MM.1S (cell line): Measurements from ENCODE around the gene SCAP.

Experiments
- DNase-seq: peaks from one replicate; pipeline ENCODE4 v3.0.0-alpha.2; 2015
- H2AFZ ChIP-seq: fragments of 300-600 bp; sonication (generic); 2 replicates; pipeline ENCODE4 v1.6.0; 2016; ENCODE audit warnings: antibody characterized with exemption, low read length
- H3F3A ChIP-seq: fragments of 300-600 bp; sonication (generic); 2 replicates; pipeline ENCODE4 v1.6.1; 2016; ENCODE audit warnings: mild to moderate bottlenecking, antibody characterized with exemption, low read length, moderate library complexity, mixed read lengths; ENCODE audit not compliant: insufficient read depth
- H3K27ac ChIP-seq: fragments of 300-600 bp; sonication (generic); 2 replicates; pipeline ENCODE4 v1.5.1; 2016; ENCODE audit warnings: mild to moderate bottlenecking, low read length
- H3K27me3 ChIP-seq: fragments of 300-600 bp; sonication (generic); replicated peaks from 2 replicates; pipeline ENCODE4 v1.6.0; 2016; ENCODE audit warnings: low read length; ENCODE audit not compliant: insufficient read depth
- H3K36me3 ChIP-seq: fragments of 300-600 bp; sonication (generic); replicated peaks from 2 replicates; pipeline ENCODE4 v1.6.1; 2016; ENCODE audit warnings: mild to moderate bottlenecking, low read length, mixed read lengths; ENCODE audit not compliant: insufficient read depth
- H3K4me1 ChIP-seq: fragments of 300-600 bp; sonication (generic); 2 replicates; pipeline ENCODE4 v1.6.1; 2016; ENCODE audit warnings: low read length, mixed read lengths
- H3K4me2 ChIP-seq: fragments of 300-600 bp; sonication (generic); 2 replicates; pipeline ENCODE4 v1.6.0; 2016; ENCODE audit warnings: low read depth, low read length
- H3K4me3 ChIP-seq: fragments of 300-600 bp; sonication (generic); 2 replicates; pipeline ENCODE4 v1.5.1; 2016; ENCODE audit warnings: low read length, mixed read lengths
- H3K79me2 ChIP-seq: fragments of 300-600 bp; sonication (generic); 2 replicates; pipeline ENCODE4 v1.6.1; 2016; ENCODE audit warnings: mixed run types, low read length, mixed read lengths
- H3K9ac ChIP-seq: fragments of 300-600 bp; sonication (generic); 2 replicates; pipeline ENCODE4 v1.6.1; 2016; ENCODE audit warnings: low read length, mixed read lengths
- H3K9me2 ChIP-seq: fragments of 300-600 bp; sonication (generic); replicated peaks from 2 replicates; pipeline ENCODE4 v1.6.1; 2016; ENCODE audit warnings: mild to moderate bottlenecking, low read length, mixed read lengths; ENCODE audit not compliant: insufficient read depth
- H3K9me3 ChIP-seq: fragments of 300-600 bp; sonication (generic); replicated peaks from 2 replicates; pipeline ENCODE4 v1.6.1; 2016; ENCODE audit warnings: mild to moderate bottlenecking, low read length, mixed read lengths; ENCODE audit not compliant: insufficient read depth
- H4K20me1 ChIP-seq: fragments of 300-600 bp; sonication (generic); 2 replicates; pipeline ENCODE4 v1.6.1; 2016; ENCODE audit warnings: mild to moderate bottlenecking, low read length, moderate library complexity, mixed read lengths; ENCODE audit not compliant: insufficient read depth
- EZH2 ChIP-seq: fragments of 300-600 bp; sonication (generic); optimal IDR thresholded peaks from 2 replicates; pipeline ENCODE3; 2017; ENCODE audit warnings: low read depth, mild to moderate bottlenecking, antibody characterized with exemption, low read length, mixed read lengths
- EZH2phosphoT487 ChIP-seq: fragments of 300-600 bp; sonication (generic); IDR thresholded peaks from 2 replicates; pipeline ENCODE4 v1.6.1; 2018; ENCODE audit warnings: antibody characterized with exemption, low read length
- TF ChIP-seq, protein P1 (sequence below): fragments of 300-600 bp; sonication (generic); IDR thresholded peaks from 2 replicates; pipeline ENCODE4 v1.5.1; 2016; ENCODE audit warnings: antibody characterized with exemption, low read length, mixed read lengths

The SCAP gene

DNA sequence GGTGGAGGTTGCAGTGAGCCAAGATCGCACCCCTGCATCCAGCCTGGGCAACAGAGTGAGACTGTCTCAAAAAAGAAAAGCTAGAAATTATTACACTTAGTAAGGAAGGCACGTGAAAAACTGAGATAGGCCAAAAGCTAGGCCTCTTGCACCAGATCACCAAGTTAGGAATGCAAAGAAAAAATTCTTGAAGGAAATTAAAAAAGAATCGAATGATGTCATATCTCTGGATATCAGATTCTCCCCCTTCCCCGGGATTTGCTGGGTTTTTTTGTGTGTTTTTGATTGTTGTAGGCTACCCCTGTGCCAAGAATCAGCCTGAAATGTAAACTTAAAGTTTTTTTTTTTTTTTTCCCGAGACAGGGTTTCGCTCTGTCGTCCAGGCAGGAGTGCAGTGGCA lies 77.5 kb downstream of the SCAP start:
- Histone ChIP-seq H3K27me3 (no peaks in the 10 kb centered on the region), H3K4me2 (no peak overlapping the region), H3K9me2 (no peaks in the 10 kb centered on the region), H3K36me3 (no peaks in the 10 kb centered on the region), H3K9me3 (no peaks in the 10 kb centered on the region), H4K20me1 (0 out of 2 replicates have a peak, but pooled peaks cover 3% of the 10 kb centered on the region), H3K79me2 (peaks cover 82% of the 10 kb centered on the region), H3F3A (no peaks in the 10 kb centered on the region), H3K4me3 (no peak overlapping the region), H3K9ac (no peak overlapping the region), H3K4me1 (no peaks in the 10 kb centered on the region), H3K27ac (no peak overlapping the region), H2AFZ (no peak overlapping the region)
- no peak for DNase-seq
- TF ChIP-seq EZH2phosphoT487 (no peak), EZH2 (no peak)
- TF ChIP-seq, protein P1, sequence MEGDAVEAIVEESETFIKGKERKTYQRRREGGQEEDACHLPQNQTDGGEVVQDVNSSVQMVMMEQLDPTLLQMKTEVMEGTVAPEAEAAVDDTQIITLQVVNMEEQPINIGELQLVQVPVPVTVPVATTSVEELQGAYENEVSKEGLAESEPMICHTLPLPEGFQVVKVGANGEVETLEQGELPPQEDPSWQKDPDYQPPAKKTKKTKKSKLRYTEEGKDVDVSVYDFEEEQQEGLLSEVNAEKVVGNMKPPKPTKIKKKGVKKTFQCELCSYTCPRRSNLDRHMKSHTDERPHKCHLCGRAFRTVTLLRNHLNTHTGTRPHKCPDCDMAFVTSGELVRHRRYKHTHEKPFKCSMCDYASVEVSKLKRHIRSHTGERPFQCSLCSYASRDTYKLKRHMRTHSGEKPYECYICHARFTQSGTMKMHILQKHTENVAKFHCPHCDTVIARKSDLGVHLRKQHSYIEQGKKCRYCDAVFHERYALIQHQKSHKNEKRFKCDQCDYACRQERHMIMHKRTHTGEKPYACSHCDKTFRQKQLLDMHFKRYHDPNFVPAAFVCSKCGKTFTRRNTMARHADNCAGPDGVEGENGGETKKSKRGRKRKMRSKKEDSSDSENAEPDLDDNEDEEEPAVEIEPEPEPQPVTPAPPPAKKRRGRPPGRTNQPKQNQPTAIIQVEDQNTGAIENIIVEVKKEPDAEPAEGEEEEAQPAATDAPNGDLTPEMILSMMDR, result no peak

DNA sequence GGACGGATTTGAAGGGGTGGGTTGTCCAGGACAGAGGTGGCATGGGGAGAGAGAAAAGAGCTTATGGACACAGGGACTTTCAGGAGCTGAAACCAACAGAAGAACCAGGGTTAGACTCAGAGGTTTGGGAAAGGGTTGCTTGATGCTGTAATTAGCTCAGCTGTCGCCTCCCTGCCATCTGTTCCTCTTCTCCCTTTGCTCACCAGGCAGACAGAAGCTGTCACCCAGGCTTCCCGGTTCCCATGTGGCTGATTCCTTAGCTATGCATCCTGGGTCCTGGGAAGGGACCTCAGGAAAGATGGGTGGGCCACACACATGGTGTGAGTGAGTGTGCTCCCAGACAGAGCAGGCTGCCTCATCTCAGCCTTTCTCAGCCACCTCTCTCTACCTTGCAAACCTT lies 80.9 kb downstream of the SCAP start:
- H3K79me2 ChIP-seq, result peaks cover 98% of the 10 kb centered on the region
- H3K4me3 ChIP-seq, result no peak overlapping the region
- no peaks in the 10 kb centered on the region for H3K27me3 ChIP-seq
- no peak overlapping the region for H3K9ac ChIP-seq
- H3K27ac ChIP-seq, result no peak overlapping the region
- TF ChIP-seq, protein P1, result no peak
- TF ChIP-seq EZH2phosphoT487, result no peak
- no peak for TF ChIP-seq EZH2
- no peaks in the 10 kb centered on the region for H3K36me3 ChIP-seq
- H2AFZ ChIP-seq, result no peak overlapping the region
- H4K20me1 ChIP-seq, result 0 out of 2 replicates have a peak, but pooled peaks cover 3% of the 10 kb centered on the region
- H3K9me3 ChIP-seq, result no peaks in the 10 kb centered on the region
- no peaks in the 10 kb centered on the region for H3K4me1 ChIP-seq
- no peak overlapping the region for H3K4me2 ChIP-seq
- H3F3A ChIP-seq, result no peaks in the 10 kb centered on the region
- DNase-seq, result no peak
- no peaks in the 10 kb centered on the region for H3K9me2 ChIP-seq

DNA sequence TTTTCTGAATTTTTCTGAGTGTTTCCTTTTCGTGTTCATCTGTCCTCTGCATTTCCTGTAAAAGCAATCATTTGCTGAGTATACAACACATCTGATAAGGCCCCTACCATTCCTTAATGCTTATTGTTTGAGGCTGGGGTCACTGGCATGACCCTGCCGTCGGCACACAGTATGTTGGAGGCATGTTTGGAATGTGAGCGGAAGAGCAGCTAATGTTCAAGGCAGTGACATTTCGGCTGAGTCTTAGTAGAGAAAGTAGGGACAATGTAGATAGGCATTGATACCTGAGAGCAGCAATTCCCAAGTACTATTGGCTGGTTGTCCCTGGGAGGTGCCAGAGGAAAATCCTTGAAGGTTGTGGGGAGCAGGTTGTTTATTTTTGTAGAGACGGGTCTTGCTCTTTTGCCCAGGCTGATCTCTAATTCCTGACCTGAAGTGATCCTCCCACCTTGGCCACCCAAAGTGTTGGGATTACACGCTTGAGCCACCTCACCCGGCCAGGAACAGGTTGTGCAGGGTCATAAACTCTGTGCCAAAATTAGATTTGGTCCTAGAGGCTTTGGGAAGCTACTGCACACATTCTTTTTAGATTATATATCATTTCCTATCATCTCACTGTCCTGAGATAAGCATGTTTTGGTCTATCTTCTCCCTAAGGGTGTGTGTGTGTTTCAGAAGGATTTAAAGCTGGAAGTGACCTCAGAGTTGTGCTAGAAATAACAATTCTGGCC lies 81.4 kb downstream of the SCAP start:
- DNase-seq, result no peak
- Histone ChIP-seq H4K20me1 (0 out of 2 replicates have a peak, but pooled peaks cover 3% of the 10 kb centered on the region), H3K4me2 (no peak overlapping the region)

More for the DNA sequence above, 81.4 kb downstream of the SCAP start:
- Histone ChIP-seq H3K9ac (no peak overlapping the region), H3K4me1 (no peaks in the 10 kb centered on the region), H3K9me3 (no peaks in the 10 kb centered on the region), H3K4me3 (no peak overlapping the region), H3K36me3 (no peaks in the 10 kb centered on the region), H2AFZ (no peak overlapping the region), H3K27me3 (no peaks in the 10 kb centered on the region), H3F3A (no peaks in the 10 kb centered on the region), H3K27ac (no peak overlapping the region), H3K9me2 (no peaks in the 10 kb centered on the region), H3K79me2 (peaks cover 95% of the 10 kb centered on the region)
- TF ChIP-seq, protein P1, result no peak
- TF ChIP-seq EZH2phosphoT487 (no peak), EZH2 (no peak)
